PFSK-1 (cell line): Measurements from ENCODE around the gene CEBPG.

ENCODE experiments used
- FOXP2 ChIP-seq: optimal IDR thresholded peaks from 2 replicates; pipeline ENCODE3; 2011; ENCODE audit warnings: borderline replicate concordance, control low read depth, inconsistent platforms; ENCODE audit not compliant: insufficient read depth; ENCODE audit errors: extremely low read length, extremely low read depth
- POLR2AphosphoS5 ChIP-seq: IDR thresholded peaks from 2 replicates; pipeline ENCODE4 v1.6.1; 2012; ENCODE audit warnings: low read depth, mild to moderate bottlenecking, control low read depth, low read length, moderate library complexity
- SIN3A ChIP-seq: IDR thresholded peaks from 2 replicates; pipeline ENCODE4 v1.6.1; 2012; ENCODE audit warnings: mild to moderate bottlenecking, low read length, moderate library complexity, borderline replicate concordance; ENCODE audit not compliant: insufficient read depth
- TAF1 ChIP-seq: IDR thresholded peaks from 2 replicates; pipeline ENCODE4 v1.6.1; 2012; ENCODE audit warnings: low read length, control low read depth, borderline replicate concordance; ENCODE audit not compliant: insufficient read depth
- TF ChIP-seq, protein P1 (sequence below), 2 experiments: IDR thresholded peaks; 2 replicates each; pipeline versions ENCODE4 v1.6.1 to v1.8.0; 2011 to 2012; ENCODE audit warnings: low read depth in 2 of 2, low read length in 2 of 2, control low read depth in 1 of 2, inconsistent platforms in 1 of 2, mild to moderate bottlenecking in 1 of 2, moderate library complexity in 1 of 2; ENCODE audit not compliant: insufficient read depth in 1 of 2

CEBPG gene

DNA sequence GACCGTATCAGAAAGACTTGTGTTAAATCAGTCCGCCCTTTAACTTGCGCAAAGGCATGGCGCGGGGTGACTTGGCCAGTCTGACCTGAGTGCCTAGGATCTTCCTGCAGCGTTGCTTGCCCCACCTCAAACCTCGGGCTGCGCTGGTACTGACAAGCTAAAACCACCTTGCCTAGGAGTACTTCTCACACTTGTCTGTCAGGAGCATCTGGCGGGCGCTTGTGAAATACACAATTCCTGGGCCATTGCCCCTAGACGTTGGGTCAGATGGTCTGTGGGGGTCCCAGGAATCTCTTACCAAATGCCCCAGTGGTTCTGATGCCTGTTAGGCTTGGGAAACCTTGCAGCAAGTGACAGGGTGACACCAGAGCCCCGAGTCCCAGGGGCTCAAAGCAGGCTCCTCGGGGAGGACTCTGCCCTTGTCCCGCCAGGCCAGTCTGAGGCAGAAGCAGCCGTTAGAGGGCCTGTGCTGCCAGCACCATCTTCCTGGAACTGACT is 12.9 kb downstream of the CEBPG start:
- TF ChIP-seq POLR2AphosphoS5 (no peak), TAF1 (no peak), FOXP2 (no peak)
- TF ChIP-seq, protein P1, sequence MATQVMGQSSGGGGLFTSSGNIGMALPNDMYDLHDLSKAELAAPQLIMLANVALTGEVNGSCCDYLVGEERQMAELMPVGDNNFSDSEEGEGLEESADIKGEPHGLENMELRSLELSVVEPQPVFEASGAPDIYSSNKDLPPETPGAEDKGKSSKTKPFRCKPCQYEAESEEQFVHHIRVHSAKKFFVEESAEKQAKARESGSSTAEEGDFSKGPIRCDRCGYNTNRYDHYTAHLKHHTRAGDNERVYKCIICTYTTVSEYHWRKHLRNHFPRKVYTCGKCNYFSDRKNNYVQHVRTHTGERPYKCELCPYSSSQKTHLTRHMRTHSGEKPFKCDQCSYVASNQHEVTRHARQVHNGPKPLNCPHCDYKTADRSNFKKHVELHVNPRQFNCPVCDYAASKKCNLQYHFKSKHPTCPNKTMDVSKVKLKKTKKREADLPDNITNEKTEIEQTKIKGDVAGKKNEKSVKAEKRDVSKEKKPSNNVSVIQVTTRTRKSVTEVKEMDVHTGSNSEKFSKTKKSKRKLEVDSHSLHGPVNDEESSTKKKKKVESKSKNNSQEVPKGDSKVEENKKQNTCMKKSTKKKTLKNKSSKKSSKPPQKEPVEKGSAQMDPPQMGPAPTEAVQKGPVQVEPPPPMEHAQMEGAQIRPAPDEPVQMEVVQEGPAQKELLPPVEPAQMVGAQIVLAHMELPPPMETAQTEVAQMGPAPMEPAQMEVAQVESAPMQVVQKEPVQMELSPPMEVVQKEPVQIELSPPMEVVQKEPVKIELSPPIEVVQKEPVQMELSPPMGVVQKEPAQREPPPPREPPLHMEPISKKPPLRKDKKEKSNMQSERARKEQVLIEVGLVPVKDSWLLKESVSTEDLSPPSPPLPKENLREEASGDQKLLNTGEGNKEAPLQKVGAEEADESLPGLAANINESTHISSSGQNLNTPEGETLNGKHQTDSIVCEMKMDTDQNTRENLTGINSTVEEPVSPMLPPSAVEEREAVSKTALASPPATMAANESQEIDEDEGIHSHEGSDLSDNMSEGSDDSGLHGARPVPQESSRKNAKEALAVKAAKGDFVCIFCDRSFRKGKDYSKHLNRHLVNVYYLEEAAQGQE (IDR thresholded peaks at IDR 0.05; ENCODE audit: insufficient read depth in 1 of 2, low read depth in 2 of 2, low read length in 2 of 2) = no peak

DNA sequence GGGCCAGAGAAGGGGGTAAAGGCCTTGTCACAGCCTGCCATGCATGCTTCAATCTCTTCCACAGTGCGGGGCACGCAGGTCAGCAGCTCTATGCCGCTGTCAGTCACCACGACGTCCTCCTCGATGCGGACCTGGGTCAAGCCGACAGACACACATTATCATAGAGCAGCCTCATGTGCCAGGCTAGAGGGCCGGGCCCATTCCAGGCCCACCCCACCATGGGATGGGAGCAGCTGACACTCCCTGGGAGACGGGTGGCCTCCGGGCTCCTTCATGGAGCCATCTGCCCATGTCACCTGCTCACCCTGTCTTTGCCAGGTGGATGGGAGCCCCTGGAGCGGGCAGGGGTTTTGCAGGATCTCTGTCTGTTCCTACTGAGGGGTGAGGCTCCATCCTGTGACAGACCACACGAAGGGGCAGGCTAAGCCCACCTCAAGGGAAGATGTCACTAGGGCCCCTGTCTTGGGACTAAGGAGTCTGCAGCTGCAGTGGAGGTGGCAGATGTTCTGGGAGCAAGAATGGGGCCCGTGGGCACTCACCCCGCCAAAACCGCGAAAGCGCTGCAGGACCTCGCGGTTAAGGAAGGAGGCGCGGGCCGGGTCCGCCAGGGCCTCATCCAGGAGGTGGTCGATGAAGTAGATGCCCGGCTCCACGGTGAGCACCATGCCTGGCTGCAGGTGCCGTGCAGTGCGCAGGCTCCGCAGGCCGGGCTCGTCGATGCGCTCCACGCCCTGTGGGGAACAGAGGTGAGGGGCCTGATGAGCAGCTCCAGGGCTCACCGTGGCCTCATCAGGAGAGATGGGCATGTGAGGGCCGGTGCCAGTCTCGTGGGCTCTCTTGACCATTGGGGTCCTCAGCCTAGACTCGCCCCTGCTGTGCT is 14.1 kb downstream of the CEBPG start:
- TF ChIP-seq SIN3A = no peak
- TF ChIP-seq, protein P1 (IDR thresholded peaks at IDR 0.05; ENCODE audit: insufficient read depth in 1 of 2, low read depth in 2 of 2, low read length in 2 of 2) = no peak
- TF ChIP-seq POLR2AphosphoS5 = no peak
- no peak for TF ChIP-seq TAF1
- no peak for TF ChIP-seq FOXP2

DNA sequence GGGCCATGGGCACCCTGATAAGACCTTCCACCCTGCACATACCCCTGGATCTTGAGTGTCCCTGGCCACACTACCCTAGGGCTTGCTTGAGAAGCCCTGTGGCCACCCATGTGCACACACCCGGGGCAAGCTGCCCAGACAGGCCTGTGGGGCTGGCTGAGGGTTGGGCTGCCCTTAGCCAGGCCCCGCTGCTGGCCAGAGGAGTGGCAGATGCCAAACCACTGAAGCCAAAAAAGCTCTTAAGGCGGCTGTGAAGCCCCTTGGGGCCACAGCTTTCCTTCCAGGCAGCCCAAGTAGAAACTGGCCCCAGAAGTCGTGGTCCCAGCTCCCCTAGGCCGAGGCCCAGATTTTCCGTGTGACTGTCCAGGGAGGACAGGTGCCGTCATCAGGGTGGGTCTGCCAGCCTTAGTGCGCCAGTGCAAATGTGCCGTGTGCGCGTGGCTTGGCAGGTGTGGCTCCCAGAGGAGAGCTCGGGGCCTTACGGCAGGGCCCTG is 14.8 kb downstream of the CEBPG start:
- TF ChIP-seq SIN3A (no peak), FOXP2 (no peak), POLR2AphosphoS5 (no peak), TAF1 (no peak)
- TF ChIP-seq, protein P1 (IDR thresholded peaks at IDR 0.05; ENCODE audit: insufficient read depth in 1 of 2, low read depth in 2 of 2, low read length in 2 of 2) = no peak

DNA sequence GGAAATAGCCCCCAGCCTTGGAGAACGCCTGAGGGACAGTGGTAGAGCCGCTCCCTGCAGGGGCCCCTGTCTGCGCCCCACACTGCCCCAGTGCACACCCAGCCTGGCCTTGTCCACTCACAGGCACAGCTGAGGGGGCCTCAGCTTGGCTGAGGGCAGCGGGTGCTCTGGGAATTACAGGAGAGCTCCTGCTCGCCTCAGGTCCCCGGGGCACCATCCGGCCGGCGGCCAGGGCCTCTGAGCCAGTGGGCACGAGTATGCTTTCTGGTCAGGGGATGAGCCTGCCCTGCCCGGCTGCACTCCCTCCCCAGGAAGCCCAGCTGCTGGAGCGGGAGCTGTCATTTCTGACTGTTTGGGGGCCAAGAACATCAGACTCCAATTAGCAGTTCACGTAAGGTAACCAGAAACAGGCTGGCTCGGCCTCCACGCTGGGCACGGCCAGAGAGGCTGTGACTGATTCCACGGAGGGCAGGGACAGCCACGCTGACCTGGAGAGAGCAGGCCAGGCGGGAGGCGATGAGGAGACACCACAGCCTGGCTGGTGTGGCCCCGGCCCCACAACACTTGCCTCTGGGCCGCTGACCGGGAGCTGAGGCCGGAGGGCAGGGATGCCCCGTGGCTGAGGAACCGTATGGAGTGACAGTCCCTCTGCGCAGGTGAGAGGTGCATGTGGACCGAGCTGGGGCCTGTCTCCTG is 15.4 kb downstream of the CEBPG start:
- no peak for TF ChIP-seq SIN3A
- no peak for TF ChIP-seq FOXP2
- no peak for TF ChIP-seq POLR2AphosphoS5
- TF ChIP-seq, protein P1 (IDR thresholded peaks at IDR 0.05; ENCODE audit: insufficient read depth in 1 of 2, low read depth in 2 of 2, low read length in 2 of 2) = no peak
- no peak for TF ChIP-seq TAF1
